Measurements from ENCODE around the gene TMEM150A. TPM values are rescaled to one million over a fixed set of nuclear protein-coding genes. Genes with fewer than 3 reads are reported as not detected.

TMEM150A gene
- total and polyA plus RNA-seq, 2 of the 4 experiments (the other 2 are of a cell fraction) = 4.8 to 16.3 TPM

DNA sequence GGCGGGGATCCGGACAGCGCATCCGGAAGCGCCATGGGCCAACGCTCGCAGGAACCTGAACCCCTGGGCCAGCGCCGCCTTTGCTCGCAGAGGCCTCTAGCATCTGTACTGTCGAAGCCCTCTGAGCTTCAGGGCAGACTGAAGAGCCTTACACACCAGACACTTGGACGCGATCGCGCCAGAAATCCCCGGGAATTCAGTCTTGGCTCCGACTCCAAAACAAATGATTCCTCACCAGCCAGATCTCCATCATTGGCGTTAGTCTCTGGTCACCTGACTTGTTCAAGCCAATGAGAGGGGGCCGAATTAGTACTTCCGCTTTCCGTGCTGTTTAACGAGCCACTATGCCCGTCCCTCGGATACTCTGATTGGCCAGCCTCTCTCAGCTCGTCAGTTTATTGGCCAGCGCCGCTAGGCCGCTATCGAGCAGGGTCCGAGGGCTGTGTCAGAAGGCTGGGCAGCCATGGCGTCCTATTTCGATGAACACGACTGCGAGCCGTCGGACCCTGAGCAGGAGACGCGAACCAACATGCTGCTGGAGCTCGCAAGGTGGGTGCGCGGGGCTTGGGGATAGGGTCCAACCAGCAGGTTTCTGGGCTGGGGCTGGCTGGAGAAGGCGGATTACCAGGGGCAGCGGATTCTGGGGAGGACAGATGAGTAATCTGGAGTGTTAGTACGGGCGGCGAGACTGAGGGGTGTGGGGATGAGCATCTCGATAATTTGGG is 7.0 kb downstream of the TMEM150A start, which contains the start of gene RNF181 (continued):
- no peak for TF ChIP-seq SMC3 (IDR thresholded peaks at IDR 0.05; ENCODE audit: low read depth, low read length)

DNA sequence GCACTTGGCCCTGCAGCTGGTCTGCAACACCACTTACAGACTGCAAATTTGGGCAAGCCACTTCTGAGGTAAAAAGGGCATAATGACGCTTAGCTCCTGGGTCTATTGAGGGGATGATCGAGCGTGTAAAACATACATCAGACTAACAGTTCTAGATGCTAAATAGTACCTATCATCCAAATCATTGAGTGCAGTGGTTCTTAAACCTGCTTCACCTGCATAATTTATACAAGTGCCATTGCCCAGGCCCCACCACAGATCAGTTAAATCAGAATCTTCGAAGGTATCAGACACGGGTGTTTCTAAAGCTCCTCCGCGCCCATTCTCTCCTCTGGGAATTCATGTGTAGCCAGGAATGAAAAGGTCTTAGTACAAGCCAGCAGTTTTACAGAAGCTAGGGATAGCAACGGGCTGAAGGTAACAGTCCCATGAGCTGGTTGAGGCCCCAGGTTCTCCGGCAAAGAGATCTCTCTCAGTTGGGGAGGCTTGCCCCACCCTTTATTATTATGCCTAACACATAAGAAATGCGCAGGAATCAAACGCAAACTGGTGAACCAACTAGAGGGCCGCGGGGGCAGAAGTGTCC is 7.7 kb downstream of the TMEM150A start:
- no peak overlapping the region for H2BK20ac ChIP-seq (ENCODE audit: low read depth, low read length)
- peaks cover 36 to 71% of the 10 kb centered on the region in 2 experiments for H3K79me1 ChIP-seq (ENCODE audit: low read depth in 1 of 2, low read length in 2 of 2)
- peak overlapping the region; percentile 77 for H2BK5ac ChIP-seq (ENCODE audit: low read depth, low read length, poor library complexity, severe bottlenecking)
- TF ChIP-seq NFE2L2 (IDR thresholded peaks at IDR 0.05; ENCODE audit: low read depth, low read length) = no peak
- TF ChIP-seq RCOR1 (IDR thresholded peaks at IDR 0.05; ENCODE audit: insufficient replicate concordance, low read length) = no peak
- TF ChIP-seq CHD1 (IDR thresholded peaks at IDR 0.05; ENCODE audit: low read depth, low read length) = no peak
- no peak for TF ChIP-seq BHLHE40 (IDR thresholded peaks at IDR 0.05; ENCODE audit: low read depth, low read length)
- TF ChIP-seq MAFK (IDR thresholded peaks at IDR 0.05; ENCODE audit: low read depth, low read length) = no peak
- no peak for TF ChIP-seq CEBPB (IDR thresholded peaks at IDR 0.05; ENCODE audit: low read depth, low read length)
- no peak for TF ChIP-seq MXI1 (IDR thresholded peaks at IDR 0.05; ENCODE audit: borderline replicate concordance, low read depth, low read length)
- TF ChIP-seq, protein P1, sequence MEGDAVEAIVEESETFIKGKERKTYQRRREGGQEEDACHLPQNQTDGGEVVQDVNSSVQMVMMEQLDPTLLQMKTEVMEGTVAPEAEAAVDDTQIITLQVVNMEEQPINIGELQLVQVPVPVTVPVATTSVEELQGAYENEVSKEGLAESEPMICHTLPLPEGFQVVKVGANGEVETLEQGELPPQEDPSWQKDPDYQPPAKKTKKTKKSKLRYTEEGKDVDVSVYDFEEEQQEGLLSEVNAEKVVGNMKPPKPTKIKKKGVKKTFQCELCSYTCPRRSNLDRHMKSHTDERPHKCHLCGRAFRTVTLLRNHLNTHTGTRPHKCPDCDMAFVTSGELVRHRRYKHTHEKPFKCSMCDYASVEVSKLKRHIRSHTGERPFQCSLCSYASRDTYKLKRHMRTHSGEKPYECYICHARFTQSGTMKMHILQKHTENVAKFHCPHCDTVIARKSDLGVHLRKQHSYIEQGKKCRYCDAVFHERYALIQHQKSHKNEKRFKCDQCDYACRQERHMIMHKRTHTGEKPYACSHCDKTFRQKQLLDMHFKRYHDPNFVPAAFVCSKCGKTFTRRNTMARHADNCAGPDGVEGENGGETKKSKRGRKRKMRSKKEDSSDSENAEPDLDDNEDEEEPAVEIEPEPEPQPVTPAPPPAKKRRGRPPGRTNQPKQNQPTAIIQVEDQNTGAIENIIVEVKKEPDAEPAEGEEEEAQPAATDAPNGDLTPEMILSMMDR (conservative IDR thresholded peaks at IDR 0.05; ENCODE audit: low read depth, low read length) = no peak
- TF ChIP-seq RFX5 (IDR thresholded peaks at IDR 0.05; ENCODE audit: low read depth, low read length) = no peak
- no peak for TF ChIP-seq FOS (IDR thresholded peaks at IDR 0.05; ENCODE audit: low read depth, low read length)
- no peak for TF ChIP-seq RAD21 (IDR thresholded peaks at IDR 0.05; ENCODE audit: low read length)
- TF ChIP-seq MAZ (IDR thresholded peaks at IDR 0.05; ENCODE audit: borderline replicate concordance, low read depth, low read length) = no peak
- peak overlapping the region; percentile 61 for H3K23ac ChIP-seq (ENCODE audit: low read depth, low read length)
- POLR2A ChIA-PET (ENCODE audit: unreplicated experiment) = interaction anchor here (0.5 to 2.5 kb wide), 3 partner anchors 10 to 188 kb away, joined by 6 to 14 read pairs (median 6); no protein-coding TSS in a partner anchor
- WGBS, 2 experiments (ENCODE audit: extremely low coverage in 2 of 2, insufficient read length in 1 of 2) = no CpG with 5 or more reads among the region's 13 CpGs
- H3K36me3 ChIP-seq (ENCODE audit: control insufficient read depth, insufficient read depth, low read length) = peaks cover 24% of the 10 kb centered on the region
- H3K4ac ChIP-seq (ENCODE audit: low read depth, low read length) = peak overlapping the region; percentile 84
- ATAC-seq (ENCODE audit: low read depth) = no peak
- H2AK9ac ChIP-seq (replicated peaks; ENCODE audit: low read depth, low read length, poor library complexity) = peak overlapping the region; percentile 78
- H3K4me2 ChIP-seq (ENCODE audit: low read depth, low read length) = peak overlapping the region; percentile 79
- H4K91ac ChIP-seq (ENCODE audit: insufficient read depth, low read depth, low read length) = peak overlapping the region; percentile 62
- H3K27ac ChIP-seq (ENCODE audit: insufficient read depth, low read length) = peak overlapping the region; percentile 63
- no peak overlapping the region for H2BK15ac ChIP-seq (ENCODE audit: low read depth, low read length)
- H4K20me1 ChIP-seq (ENCODE audit: insufficient read depth, low read length) = peaks cover 23% of the 10 kb centered on the region
- DNase-seq = no peak
- no peaks in the 10 kb centered on the region for H3K27me3 ChIP-seq (ENCODE audit: control insufficient read depth, insufficient read depth, low read length)
- H3K4me3 ChIP-seq (ENCODE audit: insufficient read depth, low read depth, low read length) = peak overlapping the region; percentile 46
- CTCF ChIA-PET = no interaction called here
- H3K9me3 ChIP-seq (ENCODE audit: control insufficient read depth, insufficient read depth, low read length) = no peaks in the 10 kb centered on the region
- 0 out of 2 replicates have a peak overlapping the region, but pooled peaks have one; percentile 5 for H3K18ac ChIP-seq (ENCODE audit: low read depth, low read length)
- H3K4me1 ChIP-seq (ENCODE audit: control insufficient read depth, insufficient read depth, low read length) = peaks cover 24% of the 10 kb centered on the region
- peak overlapping the region; percentile 66 for H3K14ac ChIP-seq (replicated peaks; ENCODE audit: low read depth, low read length)
- H3K9me1 ChIP-seq (ENCODE audit: insufficient read depth, low read length) = peaks cover 30% of the 10 kb centered on the region
- peak overlapping the region; percentile 54 for H2AK5ac ChIP-seq (ENCODE audit: low read depth, low read length)
- intact Hi-C loops (cut with micrococcal nuclease) = no loop called here
- H4K8ac ChIP-seq (ENCODE audit: low read depth in 2 of 2, low read length in 2 of 2) = peak overlapping the region; percentile 42 to 90
- H2AFZ ChIP-seq (replicated peaks; ENCODE audit: low read length, poor library complexity) = peak overlapping the region; percentile 95
- H3K56ac ChIP-seq (ENCODE audit: extremely low read depth, insufficient read depth, low read length) = peak overlapping the region; percentile 42; the same call in 1 of the 2 replicates
- in situ Hi-C loops (cut with MboI; ENCODE audit: low sequenced_read_pairs) = no loop called here
- H2BK120ac ChIP-seq (ENCODE audit: low read depth, low read length) = peak overlapping the region; percentile 6; the same call in 1 of the 2 replicates
- no TSS peak for BruUV-seq (replicated peaks)
- dilution Hi-C loops (cut with HindIII; ENCODE audit: low sequenced_read_pairs, unreplicated experiment) = no loop called here
- H4K5ac ChIP-seq (ENCODE audit: low read depth, low read length) = peak overlapping the region; percentile 25
- peak overlapping the region; percentile 58 for H3K9ac ChIP-seq (ENCODE audit: low read depth, low read length)

Measured in IMR-90 (cell line).